Loucy (cell line): Measurements from ENCODE around the gene ARL5A.

Experiments used
- H2AFZ ChIP-seq: fragments of 200-600 bp; sonication (generic); 2 replicates; pipeline ENCODE4 v1.6.0; 2016; ENCODE audit warnings: antibody characterized with exemption, mild to moderate bottlenecking, low read length, moderate library complexity
- H3F3A ChIP-seq: fragments of 200-600 bp; 2 replicates; pipeline ENCODE4 v1.6.0; 2016; ENCODE audit warnings: antibody characterized with exemption, low read depth, mild to moderate bottlenecking
- H3K27me3 ChIP-seq: fragments of 200-600 bp; sonication (generic); 2 replicates; pipeline ENCODE4 v1.6.1; 2014; ENCODE audit warnings: low read length, mild to moderate bottlenecking; ENCODE audit not compliant: insufficient read depth, poor library complexity, severe bottlenecking
- H3K36me3 ChIP-seq: fragments of 200-600 bp; sonication (generic); 2 replicates; pipeline ENCODE4 v1.6.1; 2016; ENCODE audit warnings: low read length; ENCODE audit not compliant: insufficient read depth
- H3K4me1 ChIP-seq: fragments of 200-600 bp; sonication (generic); 2 replicates; pipeline ENCODE4 v1.5.1; 2014; ENCODE audit warnings: low read length, mild to moderate bottlenecking; ENCODE audit not compliant: insufficient read depth, poor library complexity, severe bottlenecking
- H3K4me2 ChIP-seq: fragments of 200-600 bp; sonication (generic); 2 replicates; pipeline ENCODE4 v1.6.0; 2014; ENCODE audit warnings: antibody characterized with exemption, low read length, low read depth, mild to moderate bottlenecking; ENCODE audit not compliant: poor library complexity, severe bottlenecking
- H3K4me3 ChIP-seq: fragments of 200-600 bp; sonication (generic); 2 replicates; pipeline ENCODE4 v1.5.1; 2014; ENCODE audit warnings: low read length, mild to moderate bottlenecking, mixed read lengths; ENCODE audit not compliant: poor library complexity, severe bottlenecking
- H3K79me2 ChIP-seq: fragments of 200-600 bp; sonication (generic); 2 replicates; pipeline ENCODE4 v1.6.1; 2014; ENCODE audit warnings: low read length; ENCODE audit not compliant: insufficient read depth
- H3K9ac ChIP-seq: fragments of 200-600 bp; sonication (generic); 2 replicates; pipeline ENCODE4 v1.6.0; 2014; ENCODE audit warnings: mild to moderate bottlenecking, low read depth, low read length, moderate library complexity; ENCODE audit not compliant: poor library complexity, severe bottlenecking
- H3K9me2 ChIP-seq: fragments of 200-600 bp; sonication (generic); replicated peaks from 2 replicates; pipeline ENCODE4 v1.6.1; 2016; ENCODE audit warnings: low read depth, low read length, mixed read lengths
- H3K9me3 ChIP-seq: fragments of 200-600 bp; sonication (generic); 2 replicates; pipeline ENCODE4 v1.6.1; 2014; ENCODE audit warnings: mild to moderate bottlenecking, antibody characterized with exemption, low read length, low read depth; ENCODE audit not compliant: insufficient read depth
- H4K20me1 ChIP-seq: fragments of 200-600 bp; sonication (generic); 2 replicates; pipeline ENCODE4 v1.6.0; 2014; ENCODE audit warnings: antibody characterized with exemption, low read length, mild to moderate bottlenecking; ENCODE audit not compliant: insufficient read depth, poor library complexity, severe bottlenecking
- EZH2phosphoT487 ChIP-seq: fragments of 200-600 bp; IDR thresholded peaks from 2 replicates; pipeline ENCODE4 v1.6.1; 2018; ENCODE audit warnings: antibody characterized with exemption, mild to moderate bottlenecking, moderate library complexity, borderline replicate concordance
- TF ChIP-seq, protein P1 (sequence below): fragments of 200-600 bp; sonication (generic); conservative IDR thresholded peaks from 2 replicates; pipeline ENCODE4 v1.5.1; 2014; ENCODE audit warnings: mild to moderate bottlenecking, antibody characterized with exemption, low read length

ARL5A gene

DNA sequence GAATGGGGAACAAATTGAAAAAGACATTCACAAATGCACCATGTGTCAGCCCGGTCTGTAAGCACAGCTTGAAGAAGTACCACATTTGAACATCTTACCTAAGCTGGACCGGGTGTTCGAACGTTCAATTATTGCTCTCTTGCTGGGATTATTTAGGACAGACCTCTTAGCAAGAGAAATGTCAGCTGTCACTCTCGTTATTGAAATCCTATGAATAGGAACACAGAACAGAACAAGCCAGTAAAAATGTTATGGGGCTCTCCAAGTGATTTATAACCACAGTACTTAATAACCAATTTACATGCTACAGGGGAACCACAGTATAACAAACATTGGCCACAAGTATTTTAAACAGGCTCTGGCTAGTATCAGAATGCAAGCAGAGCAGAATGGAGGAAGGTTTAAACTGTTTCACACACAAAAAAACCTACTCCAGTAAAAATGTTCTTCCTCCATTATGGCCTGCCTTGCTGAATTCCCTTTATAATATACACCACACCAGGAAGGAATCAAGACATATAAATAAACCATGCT lies 32.5 kb upstream of the ARL5A start:
- no peaks in the 10 kb centered on the region for H3K4me1 ChIP-seq
- TF ChIP-seq, protein P1, sequence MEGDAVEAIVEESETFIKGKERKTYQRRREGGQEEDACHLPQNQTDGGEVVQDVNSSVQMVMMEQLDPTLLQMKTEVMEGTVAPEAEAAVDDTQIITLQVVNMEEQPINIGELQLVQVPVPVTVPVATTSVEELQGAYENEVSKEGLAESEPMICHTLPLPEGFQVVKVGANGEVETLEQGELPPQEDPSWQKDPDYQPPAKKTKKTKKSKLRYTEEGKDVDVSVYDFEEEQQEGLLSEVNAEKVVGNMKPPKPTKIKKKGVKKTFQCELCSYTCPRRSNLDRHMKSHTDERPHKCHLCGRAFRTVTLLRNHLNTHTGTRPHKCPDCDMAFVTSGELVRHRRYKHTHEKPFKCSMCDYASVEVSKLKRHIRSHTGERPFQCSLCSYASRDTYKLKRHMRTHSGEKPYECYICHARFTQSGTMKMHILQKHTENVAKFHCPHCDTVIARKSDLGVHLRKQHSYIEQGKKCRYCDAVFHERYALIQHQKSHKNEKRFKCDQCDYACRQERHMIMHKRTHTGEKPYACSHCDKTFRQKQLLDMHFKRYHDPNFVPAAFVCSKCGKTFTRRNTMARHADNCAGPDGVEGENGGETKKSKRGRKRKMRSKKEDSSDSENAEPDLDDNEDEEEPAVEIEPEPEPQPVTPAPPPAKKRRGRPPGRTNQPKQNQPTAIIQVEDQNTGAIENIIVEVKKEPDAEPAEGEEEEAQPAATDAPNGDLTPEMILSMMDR = no peak
- TF ChIP-seq EZH2phosphoT487 = no peak
- no peaks in the 10 kb centered on the region for H4K20me1 ChIP-seq
- H2AFZ ChIP-seq = no peak overlapping the region
- H3K4me3 ChIP-seq = no peak overlapping the region
- no peak overlapping the region for H3K4me2 ChIP-seq
- no peaks in the 10 kb centered on the region for H3K79me2 ChIP-seq
- H3K9me2 ChIP-seq = no peaks in the 10 kb centered on the region
- no peaks in the 10 kb centered on the region for H3K9me3 ChIP-seq
- no peaks in the 10 kb centered on the region for H3K36me3 ChIP-seq
- H3F3A ChIP-seq = no peaks in the 10 kb centered on the region
- H3K27me3 ChIP-seq = no peaks in the 10 kb centered on the region
- H3K9ac ChIP-seq = no peak overlapping the region

DNA sequence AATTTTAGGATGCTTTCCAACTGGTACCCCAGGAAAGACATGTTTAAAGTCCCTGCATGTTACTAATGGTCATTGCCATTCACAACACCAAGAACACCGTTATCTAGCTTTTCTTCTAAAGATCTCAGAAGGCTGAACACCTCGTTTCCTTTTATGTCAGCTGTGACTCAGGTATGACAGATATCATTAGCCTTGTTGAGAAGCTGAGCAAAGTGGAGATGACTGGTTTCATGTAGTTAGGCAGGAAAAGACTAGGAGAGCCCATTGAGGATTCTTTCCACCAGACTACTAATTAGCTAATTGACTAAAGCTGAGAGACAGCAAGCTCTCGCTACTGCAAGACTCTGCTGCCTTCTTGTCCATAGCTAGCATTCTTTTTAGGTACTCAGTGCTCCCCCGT lies 32.0 kb upstream of the ARL5A start:
- H3K9me2 ChIP-seq = no peaks in the 10 kb centered on the region
- H3K79me2 ChIP-seq = no peaks in the 10 kb centered on the region
- TF ChIP-seq, protein P1 = no peak
- TF ChIP-seq EZH2phosphoT487 = no peak

DNA sequence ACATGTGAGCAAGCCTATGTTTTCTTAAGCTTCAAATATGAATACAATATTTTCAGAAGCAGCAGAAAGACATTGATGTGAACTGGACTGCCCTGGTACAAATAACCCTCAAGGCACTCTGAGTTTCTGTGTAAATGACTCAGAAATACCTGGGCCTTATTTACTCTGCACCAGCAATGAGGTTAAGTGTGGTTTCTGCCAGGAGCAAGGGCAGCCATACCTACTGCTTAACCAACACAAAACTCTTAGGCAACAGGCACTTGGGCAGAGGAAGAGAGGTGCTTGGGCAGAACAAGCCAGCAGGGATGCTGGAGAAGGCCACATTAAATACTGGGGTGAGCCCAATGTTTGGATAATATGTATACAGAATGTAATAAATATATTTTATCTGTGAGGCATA lies 29.4 kb upstream of the ARL5A start:
- Histone ChIP-seq H3K36me3 (no peaks in the 10 kb centered on the region), H3K9me2 (no peaks in the 10 kb centered on the region), H3F3A (no peaks in the 10 kb centered on the region), H3K9me3 (no peaks in the 10 kb centered on the region), H3K79me2 (no peaks in the 10 kb centered on the region), H3K4me3 (no peak overlapping the region), H3K9ac (no peak overlapping the region), H3K27me3 (no peaks in the 10 kb centered on the region), H3K4me2 (no peak overlapping the region), H3K4me1 (no peaks in the 10 kb centered on the region), H2AFZ (no peak overlapping the region), H4K20me1 (no peaks in the 10 kb centered on the region)
- no peak for TF ChIP-seq EZH2phosphoT487
- TF ChIP-seq, protein P1 = no peak

More for the DNA sequence above, 32.0 kb upstream of the ARL5A start:
- Histone ChIP-seq H3K4me2 (no peak overlapping the region), H3K36me3 (no peaks in the 10 kb centered on the region), H3K9ac (no peak overlapping the region), H3K27me3 (no peaks in the 10 kb centered on the region), H3K9me3 (no peaks in the 10 kb centered on the region), H2AFZ (no peak overlapping the region), H3K4me1 (no peaks in the 10 kb centered on the region), H3K4me3 (no peak overlapping the region), H3F3A (no peaks in the 10 kb centered on the region), H4K20me1 (no peaks in the 10 kb centered on the region)
